ENCODE measurements around the gene LIMS1.
"Not testable (repeated sequence)": the region's sequence is repeated elsewhere in the genome, so short reads cannot be mapped to it uniquely, and the experiment has no call there.

The LIMS1 gene

GRCh38 chr2:108640731-108641130, 106.5 kb downstream of the LIMS1 start:
- DNase-seq, result no peak

GRCh38 chr2:108641756-108642155, 107.5 kb downstream of the LIMS1 start:
- DNase-seq, result peak; percentile 51

DNA sequence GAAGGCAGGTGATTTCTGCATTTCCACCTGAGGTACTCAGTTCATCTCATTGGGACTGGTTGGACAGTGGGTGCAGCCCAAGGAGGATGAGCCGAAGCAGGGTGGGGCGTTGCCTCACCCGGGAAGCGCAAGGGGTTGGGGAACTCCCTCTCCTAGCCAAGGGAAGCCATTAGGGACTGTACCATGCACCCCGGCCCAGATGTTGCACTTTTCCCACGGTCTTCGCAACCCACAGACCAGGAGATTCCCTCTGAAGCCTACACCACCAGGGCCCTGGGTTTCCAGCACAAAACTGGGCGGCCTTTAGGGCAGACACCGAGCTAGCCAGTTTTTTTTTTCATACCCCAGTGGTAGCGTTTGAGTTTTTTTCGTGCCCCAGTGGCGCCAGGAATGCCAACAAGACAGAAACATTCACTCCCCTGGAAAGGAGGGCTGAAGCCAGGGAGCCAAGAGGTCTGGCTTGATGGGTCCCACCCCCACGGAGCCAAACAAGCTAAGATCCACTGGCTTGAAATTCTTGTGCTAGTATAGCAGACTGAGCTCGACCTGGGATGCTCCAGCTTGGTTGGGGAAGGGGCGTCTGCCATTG, 109.1 kb downstream of the LIMS1 start:
- DNase-seq, result no peak

DNA sequence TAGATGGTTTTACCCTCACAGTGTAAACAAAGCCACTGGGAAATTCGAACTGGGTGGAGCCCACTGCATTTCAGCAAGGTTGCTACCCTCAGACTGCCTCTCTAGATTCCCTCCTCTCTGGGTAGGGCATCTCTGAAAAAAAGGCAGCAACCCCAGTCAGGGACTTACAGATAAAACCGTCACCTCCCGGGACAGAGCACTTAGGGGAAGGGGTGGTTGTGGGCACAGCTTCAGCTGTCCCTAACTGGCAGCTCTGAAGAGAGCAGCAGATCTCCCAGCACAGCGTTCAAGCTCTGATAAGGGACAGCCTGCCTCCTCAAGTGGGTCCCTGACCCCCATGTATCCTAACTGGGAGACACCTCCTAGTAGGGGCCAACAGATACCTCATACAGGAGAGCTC, 109.6 kb downstream of the LIMS1 start:
- not testable (repeated sequence) for DNase-seq

DNA sequence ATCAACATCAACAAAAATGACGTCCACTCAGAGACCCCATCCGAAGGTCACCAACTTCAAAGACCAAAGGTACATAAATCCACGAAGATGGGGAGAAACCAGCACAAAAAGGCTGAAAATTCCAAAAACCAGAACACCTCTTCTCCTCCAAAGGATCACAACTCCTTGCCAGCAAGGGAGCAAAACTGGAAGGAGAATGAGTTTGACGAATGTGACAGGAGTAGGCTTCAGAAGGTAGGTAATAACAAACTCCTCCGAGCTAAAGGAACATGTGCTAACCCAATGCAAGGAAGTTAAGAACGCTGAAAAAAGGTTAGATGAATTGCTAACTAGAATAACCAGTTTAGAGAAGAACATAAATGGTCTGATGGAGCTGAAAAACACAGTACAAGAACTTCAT, 110.2 kb downstream of the LIMS1 start:
- DNase-seq, result not testable (repeated sequence)

GRCh38 chr2:108648796-108649195, 114.5 kb downstream of the LIMS1 start:
- not testable (repeated sequence) for DNase-seq

DNA sequence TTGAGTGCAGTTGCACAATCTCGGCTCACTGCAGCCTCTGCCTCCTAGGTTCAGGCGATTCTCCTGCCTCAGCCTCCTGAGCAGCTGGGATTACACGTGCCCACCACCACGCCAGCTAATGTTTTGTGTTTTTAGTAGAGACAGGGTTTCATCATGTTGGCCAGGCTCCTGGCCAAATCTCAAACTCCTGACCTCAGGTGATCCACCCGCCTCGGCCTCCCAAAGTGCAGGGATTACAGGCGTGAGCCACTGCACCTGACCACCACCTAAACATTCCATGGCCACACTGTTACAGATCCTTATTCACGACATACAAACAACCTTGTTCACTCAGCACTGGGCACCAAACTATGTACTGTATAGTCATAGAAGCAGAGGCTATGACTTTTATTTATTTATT, 116.2 kb downstream of the LIMS1 start:
- not testable (repeated sequence) for DNase-seq

DNA sequence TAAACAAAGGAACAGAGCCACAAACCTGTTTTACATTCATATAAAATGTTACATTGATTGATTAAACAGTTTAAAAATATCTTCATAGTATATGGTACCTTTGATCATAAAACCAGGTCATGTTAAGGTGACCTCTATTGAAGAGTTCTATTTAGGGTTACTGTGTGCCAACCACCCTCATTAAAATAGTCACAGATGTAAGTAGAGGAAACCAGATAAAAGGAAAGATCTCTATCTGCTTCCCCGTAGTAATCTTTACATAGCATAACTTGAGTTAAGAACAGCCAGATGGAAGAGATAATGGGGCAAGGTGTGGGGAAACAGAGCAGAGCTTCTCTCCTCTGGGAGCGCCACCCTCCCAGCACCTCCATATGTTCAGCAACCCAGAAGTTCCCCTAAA, 117.2 kb downstream of the LIMS1 start:
- not testable (repeated sequence) for DNase-seq

GRCh38 chr2:108652187-108652931, 118.1 kb downstream of the LIMS1 start:
- peak; percentile 43 for DNase-seq

GRCh38 chr2:108653425-108653824, 119.2 kb downstream of the LIMS1 start:
- not testable (repeated sequence) for DNase-seq

DNA sequence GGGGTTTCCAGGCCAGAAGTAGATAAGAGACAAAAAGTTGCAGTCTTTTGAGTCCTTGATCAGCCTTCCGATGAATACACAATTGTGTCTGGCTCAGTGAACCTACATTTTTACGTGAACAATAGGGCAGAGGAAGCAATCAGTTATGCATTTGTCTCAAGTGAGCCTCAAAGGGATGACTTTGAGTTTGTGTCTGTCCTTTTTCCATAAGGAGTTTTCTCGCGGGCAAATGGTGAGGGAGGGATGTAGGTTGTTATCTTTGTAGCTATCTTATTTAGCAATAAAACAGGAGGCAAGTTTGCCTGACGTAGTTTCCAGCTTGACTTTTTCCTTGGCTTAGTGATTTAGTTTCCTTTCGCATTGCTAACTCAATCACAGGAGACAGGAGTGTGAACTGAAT, 119.6 kb downstream of the LIMS1 start:
- not testable (repeated sequence) for DNase-seq

DNA sequence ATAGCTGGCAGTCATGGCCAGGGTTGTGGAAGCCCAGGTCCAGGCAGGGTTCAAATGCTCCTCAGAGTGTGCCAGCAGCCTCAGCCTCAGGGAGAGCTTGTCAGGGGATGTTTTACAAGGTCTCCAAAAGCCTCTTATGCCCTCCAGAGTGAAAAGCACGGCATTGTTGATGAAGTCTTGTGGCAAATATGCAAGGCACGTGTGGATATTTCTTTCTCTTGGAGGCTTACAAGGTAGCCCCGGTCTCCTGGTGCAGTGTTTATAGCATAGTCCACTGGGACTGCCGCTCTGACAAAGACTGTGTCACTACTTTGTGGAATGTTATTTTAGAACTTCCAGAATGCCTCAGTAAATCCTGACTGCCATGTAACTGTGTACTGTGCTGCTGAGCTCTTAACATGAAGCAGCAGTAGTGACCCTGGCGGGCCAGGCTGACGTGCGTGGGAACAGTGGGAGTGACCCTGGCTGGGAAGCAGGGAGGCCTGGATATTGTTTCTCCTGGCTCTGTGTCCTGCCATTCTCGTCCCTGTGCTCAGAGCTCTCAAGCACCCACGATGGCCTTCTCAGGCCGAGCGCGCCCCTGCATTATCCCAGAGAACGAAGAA, 120.4 kb downstream of the LIMS1 start:
- not testable (repeated sequence) for DNase-seq

GRCh38 chr2:108655270-108655669, 121.0 kb downstream of the LIMS1 start:
- not testable (repeated sequence) for DNase-seq

DNA sequence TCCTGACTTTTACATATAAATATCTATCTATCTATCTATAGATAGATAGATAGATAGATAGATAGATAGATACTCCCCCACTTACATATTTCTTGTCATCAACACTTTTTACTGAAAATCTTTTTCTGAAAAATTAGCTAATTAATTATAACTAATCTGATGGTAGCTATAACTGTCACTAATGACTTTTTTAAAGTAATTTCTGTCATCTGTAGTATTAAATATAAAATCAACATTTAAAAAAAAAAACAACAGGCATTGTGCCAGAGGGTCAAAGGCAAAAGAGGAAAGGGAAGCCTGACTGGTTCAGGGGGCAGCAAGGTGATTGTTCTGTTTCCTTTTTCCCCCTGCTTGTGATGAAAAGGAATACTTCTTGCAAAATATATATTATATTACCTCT, 122.0 kb downstream of the LIMS1 start:
- DNase-seq, result not testable (repeated sequence)

GRCh38 chr2:108657517-108657916, 123.2 kb downstream of the LIMS1 start:
- DNase-seq, result not testable (repeated sequence)

DNA sequence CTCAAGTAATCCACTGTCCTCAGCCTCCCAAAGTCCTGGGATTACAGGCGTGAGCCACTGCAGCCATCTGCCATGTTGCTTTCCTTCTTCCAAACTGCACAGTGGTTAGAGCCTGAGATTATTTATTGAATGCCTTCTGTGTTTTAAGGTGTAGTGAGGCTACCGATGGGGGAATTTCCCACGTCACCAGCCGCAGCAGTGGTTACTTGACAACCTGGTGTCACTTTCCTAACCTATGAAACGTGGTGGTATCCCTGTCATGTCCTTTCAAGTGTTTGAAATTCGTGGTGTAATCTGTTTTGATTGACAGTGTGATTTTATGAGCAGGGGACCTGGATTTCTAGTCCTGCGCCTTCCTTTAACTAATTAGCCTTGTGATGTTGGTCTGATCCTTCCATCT, 124.3 kb downstream of the LIMS1 start:
- DNase-seq, result not testable (repeated sequence)

- DNase-seq, result not testable (repeated sequence)
These were observed 127.2 kb downstream of the LIMS1 start for GRCh38 chr2:108661493-108661892.

GRCh38 chr2:108662207-108662612, 127.9 kb downstream of the LIMS1 start:
- DNase-seq, result peak; percentile 27

DNA sequence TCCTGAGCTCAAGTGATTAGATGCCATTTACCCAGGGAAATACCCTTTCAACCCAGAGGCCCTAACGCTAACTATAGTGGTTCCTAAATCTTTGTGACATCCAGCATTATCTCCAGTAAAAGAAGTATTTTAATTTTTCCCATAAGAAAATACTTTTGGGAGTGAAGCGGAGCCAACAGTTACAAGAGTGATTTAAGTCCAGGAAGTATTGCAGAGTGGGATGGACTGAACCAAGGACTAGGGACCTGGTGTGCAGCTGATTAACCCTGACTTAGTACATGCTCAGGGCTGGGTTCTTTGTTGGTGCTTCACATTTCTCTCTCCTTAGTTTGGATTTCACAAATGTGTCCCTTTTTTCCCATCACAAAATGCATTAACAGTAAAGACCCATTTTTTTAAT, 129.1 kb downstream of the LIMS1 start:
- not testable (repeated sequence) for DNase-seq

- not testable (repeated sequence) for DNase-seq
These were observed 129.8 kb downstream of the LIMS1 start for GRCh38 chr2:108664089-108664488.

GRCh38 chr2:108664979-108665378, 130.7 kb downstream of the LIMS1 start:
- not testable (repeated sequence) for DNase-seq

DNA sequence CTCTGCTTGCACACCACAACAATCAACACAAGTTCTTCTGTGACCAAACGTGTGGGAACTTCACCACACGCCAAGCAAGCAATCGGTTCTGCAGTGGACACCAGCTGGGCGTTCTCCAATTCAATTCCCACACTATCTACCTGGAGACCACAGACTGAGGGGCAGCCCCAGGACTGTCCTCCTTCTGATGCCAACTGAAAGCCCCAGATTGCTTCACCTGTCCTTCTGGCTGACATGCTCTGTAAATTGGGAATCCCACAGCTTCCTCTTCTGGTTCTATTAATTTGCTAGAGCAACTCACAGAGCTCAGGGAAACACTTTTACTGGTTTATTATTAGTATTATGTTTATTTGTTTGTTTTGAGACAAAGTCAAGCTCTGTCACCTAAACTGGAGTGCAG, 131.7 kb downstream of the LIMS1 start:
- DNase-seq, result not testable (repeated sequence)

DNA sequence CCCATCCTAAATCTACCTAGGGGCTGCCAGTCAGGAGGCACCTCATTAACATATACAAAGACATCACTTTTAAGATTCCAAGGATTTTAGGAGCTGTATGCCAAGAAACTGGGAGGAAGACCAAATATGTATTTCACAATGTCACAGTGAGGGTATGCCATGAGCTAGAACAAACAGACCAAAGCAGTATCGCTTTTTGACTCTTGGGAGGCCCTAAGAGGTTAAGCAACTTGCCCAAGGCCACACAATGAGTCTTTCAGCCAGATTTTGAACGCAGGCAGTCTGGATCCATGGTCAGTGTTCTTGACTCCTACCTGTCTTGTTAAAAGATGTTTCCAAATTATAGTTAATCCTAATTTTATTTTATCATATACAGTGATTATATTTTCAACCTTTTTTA, 132.9 kb downstream of the LIMS1 start:
- DNase-seq, result not testable (repeated sequence)

DNA sequence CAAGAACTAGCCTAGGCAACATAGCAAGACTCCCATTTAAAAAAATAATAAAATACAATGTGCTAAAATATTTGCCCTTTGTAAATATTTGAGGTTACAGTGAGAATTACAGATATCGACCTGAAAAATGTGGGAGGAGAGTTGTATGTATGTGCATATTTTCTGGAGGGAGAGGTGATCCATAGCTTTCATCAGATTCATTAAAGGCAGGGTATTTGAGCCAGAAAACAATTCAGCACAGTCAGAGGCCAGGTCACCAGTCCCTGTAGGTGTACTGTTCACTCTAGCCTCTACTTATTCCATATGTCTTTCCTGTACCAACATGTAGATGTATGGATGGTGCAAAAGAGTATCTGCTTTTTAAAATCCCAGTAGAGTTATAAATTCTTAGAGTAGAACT, 136.0 kb downstream of the LIMS1 start:
- not testable (repeated sequence) for DNase-seq
